GM12892 (cell line): Measurements from ENCODE around the gene OSTF1.

ENCODE experiments used
- POLR2A ChIP-seq: IDR thresholded peaks from 2 replicates; pipeline ENCODE4 v1.6.1; 2011; ENCODE audit warnings: low read depth, low read length, control low read depth
- POLR2AphosphoS5 ChIP-seq: IDR thresholded peaks from 2 replicates; pipeline ENCODE4 v1.6.1; 2011; ENCODE audit warnings: low read depth, low read length, control low read depth
- TAF1 ChIP-seq: IDR thresholded peaks from 2 replicates; pipeline ENCODE4 v1.6.1; 2011; ENCODE audit warnings: low read depth, mild to moderate bottlenecking, control low read depth, low read length, borderline replicate concordance

- TF ChIP-seq POLR2AphosphoS5, result no peak
- no peak for TF ChIP-seq POLR2A
- no peak for TF ChIP-seq TAF1
Observed at GRCh38 chr9:75164573-75164972, 76.3 kb downstream of the OSTF1 start.
